ENCODE data around the gene MLIP. TPM values are rescaled to one million over a fixed set of nuclear protein-coding genes. Genes with fewer than 3 reads are reported as not detected.

Gene MLIP
- total and polyA plus RNA-seq, 2 of the 13 experiments (the other 11 are each of a cell fraction or from before 2014, with no cell fraction given): 0.08 to 0.33 TPM

DNA sequence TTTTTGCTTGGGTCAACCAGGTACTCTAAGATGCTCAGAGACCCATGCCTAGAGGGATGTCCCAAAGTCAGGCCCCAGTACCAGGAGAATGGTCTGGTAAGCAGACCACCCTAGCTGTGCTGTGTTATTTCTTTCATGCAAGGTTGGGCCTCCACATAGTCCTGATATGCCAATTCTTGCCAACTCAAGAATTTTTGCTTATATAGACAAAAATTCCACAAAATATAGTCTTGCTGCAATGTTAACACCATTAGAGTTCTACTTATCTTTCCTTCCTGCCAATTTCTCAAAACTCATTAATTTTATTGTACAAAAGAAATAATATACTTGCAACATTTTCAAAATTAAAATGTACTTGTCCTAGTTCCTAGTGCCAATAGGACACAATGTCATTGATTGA lies 163.1 kb downstream of the MLIP start:
- Histone ChIP-seq H3K4me3 (replicated peaks in 1 of 3; ENCODE audit: insufficient read depth in 1 of 3, low read depth in 2 of 3, low read length in 3 of 3) (no peak overlapping the region), H4K20me1 (ENCODE audit: insufficient read depth, low read length) (no peaks in the 10 kb centered on the region), H3K27me3 (ENCODE audit: control insufficient read depth in 1 of 2, insufficient read depth in 2 of 2, low read length in 2 of 2) (no peaks in the 10 kb centered on the region), H3K27ac (ENCODE audit: extremely low read length, insufficient read depth, low read length) (no peak overlapping the region), H2AFZ (ENCODE audit: low read length) (no peak overlapping the region), H3K79me2 (ENCODE audit: insufficient read depth, low read length) (no peaks in the 10 kb centered on the region), H3K9ac (ENCODE audit: insufficient read depth, low read depth, low read length) (no peak overlapping the region), H3K4me1 (ENCODE audit: insufficient read depth, low read length) (no peaks in the 10 kb centered on the region), H3K4me2 (ENCODE audit: low read depth, low read length) (no peak overlapping the region), H3K9me3 (ENCODE audit: low read length) (no peaks in the 10 kb centered on the region), H3K36me3 (replicated peaks in 1 of 2; ENCODE audit: control insufficient read depth in 1 of 2, insufficient read depth in 2 of 2, low read length in 2 of 2) (no peaks in the 10 kb centered on the region)
- TF ChIP-seq KLF9 (CRISPR knock-in tag; IDR thresholded peaks at IDR 0.05; ENCODE audit: low read depth) (no peak), TBP (CRISPR knock-in tag; IDR thresholded peaks at IDR 0.05) (no peak), SMC3 (IDR thresholded peaks at IDR 0.05; ENCODE audit: low read length) (no peak), ATF1 (CRISPR knock-in tag; IDR thresholded peaks at IDR 0.05) (no peak), MAFK (conservative IDR thresholded peaks at IDR 0.05 in 1 of 2, IDR thresholded peaks at IDR 0.05 in 1 of 2; ENCODE audit: low read length in 2 of 2) (peak; percentile 83 to 86), GZF1 (CRISPR knock-in tag; IDR thresholded peaks at IDR 0.05) (no peak), NFE2L1 (CRISPR knock-in tag; IDR thresholded peaks at IDR 0.05; ENCODE audit: borderline replicate concordance) (no peak), MAFF (IDR thresholded peaks at IDR 0.05; ENCODE audit: low read depth, low read length) (peak; percentile 81), HDAC2 (CRISPR knock-in tag; IDR thresholded peaks at IDR 0.05) (no peak), MEIS1 (CRISPR knock-in tag; IDR thresholded peaks at IDR 0.05; ENCODE audit: borderline replicate concordance) (no peak), ZFP62 (CRISPR knock-in tag; IDR thresholded peaks at IDR 0.05) (no peak)
- intact Hi-C loops (cut with micrococcal nuclease; ENCODE audit: unreplicated experiment) (no loop called here), in situ Hi-C loops (cut with HindIII; ENCODE audit: extremely low pct_ligation_motif_present, low pct_unique_long_range_greater_than_20kb) (no loop called here)
- ChIA-PET CTCF (ENCODE audit: low intra/inter-chr PET ratio, low total read pairs) (no interaction called here), POLR2A (no interaction called here)
- FAIRE-seq (no peak), DNase-seq (ENCODE audit: low spot score) (no peak), ATAC-seq (no peak)
- no TSS peak for BruUV-seq (replicated peaks)

DNA sequence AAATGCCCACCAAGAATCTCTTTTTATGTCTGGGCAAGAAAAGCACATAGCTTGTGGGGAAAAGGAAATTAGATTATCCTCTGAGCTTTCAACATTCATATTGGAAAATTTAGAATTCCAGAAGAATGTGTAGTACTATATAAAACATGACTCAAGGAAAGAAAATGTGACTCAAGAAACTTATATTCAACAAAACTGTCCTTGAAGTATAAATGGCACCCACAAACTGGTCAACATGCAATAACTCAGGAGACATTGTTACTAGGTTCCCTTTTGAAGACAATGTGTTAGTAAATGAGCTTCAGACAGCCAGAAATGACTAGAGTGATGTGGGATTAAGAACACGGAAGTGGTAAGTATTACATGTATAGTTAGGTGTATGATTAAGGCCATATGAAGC lies 170.9 kb downstream of the MLIP start:
- DNase-seq (ENCODE audit: low spot score) (no peak), ATAC-seq (no peak), FAIRE-seq (no peak)
- H3K4me1 ChIP-seq (ENCODE audit: insufficient read depth, low read length): peaks cover 4% of the 10 kb centered on the region; the same call in 1 of the 2 replicates
- ChIA-PET CTCF (ENCODE audit: low intra/inter-chr PET ratio, low total read pairs) (no interaction called here), POLR2A (no interaction called here)
- WGBS (ENCODE audit: low lambda C conversion rate): 38% methylated on average over 1 of the region's 1 CpG
- no TSS peak for BruUV-seq (replicated peaks)
- H3K36me3 ChIP-seq (replicated peaks in 1 of 2; ENCODE audit: control insufficient read depth in 1 of 2, insufficient read depth in 2 of 2, low read length in 2 of 2): no peaks in the 10 kb centered on the region
- H2AFZ ChIP-seq (ENCODE audit: low read length): no peak overlapping the region
- no peaks in the 10 kb centered on the region for H3K9me3 ChIP-seq (ENCODE audit: low read length)
- H4K20me1 ChIP-seq (ENCODE audit: insufficient read depth, low read length): no peaks in the 10 kb centered on the region
- H3K4me2 ChIP-seq (ENCODE audit: low read depth, low read length): no peak overlapping the region
- H3K27me3 ChIP-seq (ENCODE audit: control insufficient read depth in 1 of 2, insufficient read depth in 2 of 2, low read length in 2 of 2): no peaks in the 10 kb centered on the region
- in situ Hi-C loops (cut with HindIII; ENCODE audit: extremely low pct_ligation_motif_present, low pct_unique_long_range_greater_than_20kb) (no loop called here), intact Hi-C loops (cut with micrococcal nuclease; ENCODE audit: unreplicated experiment) (no loop called here)
- H3K4me3 ChIP-seq (replicated peaks in 1 of 3; ENCODE audit: insufficient read depth in 1 of 3, low read depth in 2 of 3, low read length in 3 of 3): no peak overlapping the region
- TF ChIP-seq ZNF780A (CRISPR knock-in tag; IDR thresholded peaks at IDR 0.05) (no peak), ZBTB20 (CRISPR knock-in tag; IDR thresholded peaks at IDR 0.05; ENCODE audit: borderline replicate concordance, low read depth) (no peak), SIN3A (IDR thresholded peaks at IDR 0.05; ENCODE audit: borderline replicate concordance, low read depth, low read length) (no peak), JUN (CRISPR knock-in tag; IDR thresholded peaks at IDR 0.05) (no peak)
- TF ChIP-seq, protein P1, sequence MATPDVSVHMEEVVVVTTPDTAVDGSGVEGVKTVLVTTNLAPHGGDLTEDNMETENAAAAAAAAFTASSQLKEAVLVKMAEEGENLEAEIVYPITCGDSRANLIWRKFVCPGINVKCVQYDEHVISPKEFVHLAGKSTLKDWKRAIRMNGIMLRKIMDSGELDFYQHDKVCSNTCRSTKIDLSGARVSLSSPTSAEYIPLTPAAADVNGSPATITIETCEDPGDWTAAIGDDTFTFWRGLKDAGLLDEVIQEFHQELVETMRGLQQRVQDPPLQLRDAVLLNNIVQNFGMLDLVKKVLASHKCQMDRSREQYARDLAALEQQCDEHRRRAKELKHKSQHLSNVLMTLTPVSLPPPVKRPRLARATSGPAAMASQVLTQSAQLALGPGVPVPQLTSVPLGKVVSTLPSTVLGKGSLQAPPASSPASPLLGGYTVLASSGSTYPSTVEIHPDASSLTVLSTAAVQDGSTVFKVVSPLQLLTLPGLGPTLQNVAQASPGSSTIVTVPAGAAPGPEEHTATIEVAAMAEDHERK (CRISPR knock-in tag; IDR thresholded peaks at IDR 0.05; ENCODE audit: low read depth): no peak
- no peak overlapping the region for H3K9ac ChIP-seq (ENCODE audit: insufficient read depth, low read depth, low read length)
- H3K27ac ChIP-seq (ENCODE audit: extremely low read length, insufficient read depth, low read length): no peak overlapping the region
- H3K79me2 ChIP-seq (ENCODE audit: insufficient read depth, low read length): no peaks in the 10 kb centered on the region
